Prostate gland (tissue), 2 donors: ENCODE data around the gene FTCD. TPM values are rescaled to one million over a fixed set of nuclear protein-coding genes. Genes with fewer than 3 reads are reported as not detected.

Experiments used
- DNase-seq: peaks from one replicate; pipeline ENCODE4 v3.0.0-alpha.2; 2019; ENCODE audit warnings: low spot score
- H3K27ac ChIP-seq, 2 donors: fragments of 200-600 bp; sonication (generic); 2 replicates each; pipeline ENCODE4 v1.5.1; 2017 to 2019
- H3K27me3 ChIP-seq: fragments of 200-600 bp; sonication (generic); replicated peaks from 2 replicates; pipeline ENCODE4 v1.5.1; 2019; ENCODE audit not compliant: insufficient read depth
- H3K36me3 ChIP-seq, 2 donors: fragments of 200-600 bp; sonication (generic); 1 replicate in 1 of 2; 2 replicates in 1 of 2; pipeline versions ENCODE4 v1.5.1 to v1.8.1; 2017 to 2019
- H3K4me1 ChIP-seq: fragments of 200-600 bp; sonication (generic); replicated peaks from 2 replicates; pipeline ENCODE4 v1.5.1; 2019
- H3K4me3 ChIP-seq, 2 donors: fragments of 200-600 bp; sonication (generic); 2 replicates each; pipeline ENCODE4 v1.5.1; 2017 to 2019
- H3K9me3 ChIP-seq: fragments of 200-600 bp; sonication (generic); 2 replicates; pipeline ENCODE4 v1.5.1; 2017
- POLR2A ChIP-seq: fragments of 450-650 bp; IDR thresholded peaks from one replicate; pipeline ENCODE4 v1.6.1; 2016; ENCODE audit warnings: antibody characterized with exemption, mild to moderate bottlenecking
- POLR2AphosphoS5 ChIP-seq: sonication (generic); formaldehyde crosslinking; IDR thresholded peaks from one replicate; pipeline ENCODE4 v1.6.1; 2017; ENCODE audit warnings: antibody characterized with exemption
- WGBS: methylation state at CpG from one replicate; pipeline ENCODE4 v1.1.5; 2018; 5-methylcytosine and 5-hydroxymethylcytosine counted together
- intact Hi-C: fragments of 100-400 bp; cut with DNase I; formaldehyde crosslinking; loops from one replicate; pipeline ENCODE4 v1.14.2; 2022
- total RNA-seq, 2 donors: library from RNA; depleted of rRNA; stranded (reverse); fragments of >200 nt; gene quantifications; one replicate each; pipeline ENCODE4 v1.1.0, GENCODE V29; 2016
- TF ChIP-seq, protein P1 (sequence below), 4 experiments: fragments of 200-600 bp in 2 of 4; fragments of 450-650 bp in 2 of 4; sonication (generic) in 2 of 4; IDR thresholded peaks; 1 replicate in 3 of 4; 2 replicates in 1 of 4; pipeline ENCODE4 v1.5.1; 2016 to 2019; ENCODE audit warnings: antibody characterized with exemption in 4 of 4, mild to moderate bottlenecking in 2 of 4, moderate library complexity in 2 of 4

Gene FTCD
- total RNA-seq, 2 donors from 2014 or later: 1.4 to 19.0 TPM

DNA sequence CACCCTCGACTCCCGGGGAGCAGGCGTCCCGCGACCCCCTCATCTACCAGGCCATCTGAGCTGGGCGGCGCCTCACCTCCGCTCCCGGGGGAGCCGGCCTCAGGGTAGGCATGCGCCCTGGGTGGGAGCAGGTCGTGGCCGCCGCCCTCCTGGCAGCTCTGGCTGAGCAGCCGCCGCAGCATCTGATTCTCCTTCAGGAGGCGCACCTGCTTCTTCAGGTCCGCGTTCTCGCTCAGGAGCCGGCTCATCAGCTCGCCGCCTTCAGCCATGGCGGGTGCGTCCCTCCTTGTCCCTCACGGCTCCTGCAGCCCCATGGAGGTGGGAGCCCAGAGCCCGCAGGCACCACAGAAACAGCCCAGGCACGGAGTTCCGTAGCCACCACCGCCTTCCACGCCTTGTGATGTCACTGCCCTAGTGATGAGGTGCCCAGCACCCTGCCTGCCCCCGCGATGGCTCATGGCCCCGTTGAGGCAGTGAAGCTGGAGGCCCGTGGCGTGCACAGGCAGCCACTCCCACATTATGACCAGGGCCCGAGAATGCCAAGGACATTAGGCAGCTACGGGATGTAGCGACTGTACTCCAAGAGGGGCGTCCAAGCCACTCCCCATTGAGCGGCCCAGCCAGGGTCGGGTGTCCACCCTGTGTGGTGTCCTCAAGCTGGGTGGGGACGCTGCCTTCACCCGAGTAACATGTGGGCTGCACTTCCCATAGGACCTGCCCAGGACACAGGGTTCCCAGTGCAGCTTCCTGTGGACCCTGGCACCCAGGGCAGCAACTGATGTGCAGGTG lies 27.4 kb upstream of the FTCD start:
- H3K9me3 ChIP-seq: no peaks in the 10 kb centered on the region
- intact Hi-C loops: loop anchor here (5.0 kb wide), 1 partner anchor 40 kb away; no protein-coding TSS in a partner anchor
- H3K4me3 ChIP-seq: no peak overlapping the region
- 92% methylated on average over 38 of the region's 44 CpGs for WGBS
- no peak for DNase-seq
- peaks cover 2% of the 10 kb centered on the region for H3K4me1 ChIP-seq
- no peaks in the 10 kb centered on the region for H3K27me3 ChIP-seq
- H3K36me3 ChIP-seq: no peaks in the 10 kb centered on the region
- TF ChIP-seq, protein P1, sequence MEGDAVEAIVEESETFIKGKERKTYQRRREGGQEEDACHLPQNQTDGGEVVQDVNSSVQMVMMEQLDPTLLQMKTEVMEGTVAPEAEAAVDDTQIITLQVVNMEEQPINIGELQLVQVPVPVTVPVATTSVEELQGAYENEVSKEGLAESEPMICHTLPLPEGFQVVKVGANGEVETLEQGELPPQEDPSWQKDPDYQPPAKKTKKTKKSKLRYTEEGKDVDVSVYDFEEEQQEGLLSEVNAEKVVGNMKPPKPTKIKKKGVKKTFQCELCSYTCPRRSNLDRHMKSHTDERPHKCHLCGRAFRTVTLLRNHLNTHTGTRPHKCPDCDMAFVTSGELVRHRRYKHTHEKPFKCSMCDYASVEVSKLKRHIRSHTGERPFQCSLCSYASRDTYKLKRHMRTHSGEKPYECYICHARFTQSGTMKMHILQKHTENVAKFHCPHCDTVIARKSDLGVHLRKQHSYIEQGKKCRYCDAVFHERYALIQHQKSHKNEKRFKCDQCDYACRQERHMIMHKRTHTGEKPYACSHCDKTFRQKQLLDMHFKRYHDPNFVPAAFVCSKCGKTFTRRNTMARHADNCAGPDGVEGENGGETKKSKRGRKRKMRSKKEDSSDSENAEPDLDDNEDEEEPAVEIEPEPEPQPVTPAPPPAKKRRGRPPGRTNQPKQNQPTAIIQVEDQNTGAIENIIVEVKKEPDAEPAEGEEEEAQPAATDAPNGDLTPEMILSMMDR (IDR thresholded peaks at IDR 0.05): no peak
- TF ChIP-seq POLR2A (no peak), POLR2AphosphoS5 (no peak)
- peak overlapping the region in 1 of 2 donors; percentile 57 for H3K27ac ChIP-seq

DNA sequence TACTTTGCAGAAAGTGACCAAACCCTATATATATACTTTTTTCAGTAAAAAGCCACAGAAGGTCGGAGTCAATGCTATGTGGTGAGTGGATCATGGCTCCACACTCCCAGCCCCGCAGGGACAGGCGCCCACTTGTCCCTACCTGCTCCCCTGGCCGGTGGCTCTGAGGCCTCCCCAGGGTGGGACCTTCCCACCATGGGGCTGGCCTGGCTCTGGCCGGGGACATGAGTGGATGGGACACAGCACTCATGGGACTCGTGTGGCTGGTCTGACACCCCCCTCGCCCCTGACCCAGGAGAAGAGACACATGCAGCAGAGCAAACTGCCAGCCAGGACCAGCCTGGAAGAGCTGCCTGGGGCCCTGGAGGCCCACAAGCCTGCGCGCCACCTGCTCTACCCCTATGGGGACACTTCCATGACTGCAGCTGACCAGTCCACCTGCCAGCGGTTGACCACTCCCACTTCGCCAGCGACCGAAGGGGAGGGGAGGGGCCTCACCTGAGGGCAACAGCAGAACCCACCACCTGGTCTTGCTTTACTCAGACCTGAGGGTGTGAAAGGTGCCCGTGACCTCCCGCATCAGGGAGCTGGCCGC lies 26.7 kb upstream of the FTCD start:
- intact Hi-C loops: loop anchor here (5.0 kb wide), 1 partner anchor 40 kb away; no protein-coding TSS in a partner anchor
- Histone ChIP-seq H3K36me3 (no peaks in the 10 kb centered on the region), H3K4me3 (no peak overlapping the region), H3K4me1 (no peaks in the 10 kb centered on the region), H3K9me3 (no peaks in the 10 kb centered on the region), H3K27me3 (no peaks in the 10 kb centered on the region), H3K27ac (peak overlapping the region in 1 of 2 donors; percentile 57)
- WGBS: 84% methylated on average over 15 of the region's 16 CpGs
- no peak for TF ChIP-seq POLR2A
- TF ChIP-seq, protein P1 (IDR thresholded peaks at IDR 0.05): no peak
- no peak for TF ChIP-seq POLR2AphosphoS5
- no peak for DNase-seq

DNA sequence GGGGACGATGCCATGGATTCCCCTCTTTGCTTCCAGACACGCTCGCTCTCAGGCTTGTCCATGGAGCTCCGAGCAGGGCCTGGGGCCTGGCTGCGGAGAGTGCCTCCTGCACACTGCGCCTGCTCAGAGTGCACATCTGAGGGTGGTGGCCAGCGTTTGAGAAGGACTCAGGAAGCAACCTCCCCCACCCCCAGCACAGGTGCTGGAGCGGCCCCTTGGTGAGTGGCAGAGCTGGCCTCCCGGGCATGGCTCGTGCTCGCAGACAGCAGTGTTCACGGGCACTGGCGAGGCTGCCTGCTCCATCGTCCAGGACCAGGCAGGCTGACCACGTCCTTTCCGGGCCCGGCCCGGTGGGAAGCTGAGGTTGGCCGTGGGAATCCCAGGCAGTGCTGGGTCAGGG lies 26.1 kb upstream of the FTCD start:
- no peak for DNase-seq
- no peaks in the 10 kb centered on the region for H3K27me3 ChIP-seq
- H3K9me3 ChIP-seq: no peaks in the 10 kb centered on the region
- no peaks in the 10 kb centered on the region for H3K36me3 ChIP-seq
- TF ChIP-seq POLR2AphosphoS5: no peak
- TF ChIP-seq, protein P1 (IDR thresholded peaks at IDR 0.05): no peak
- peak overlapping the region in 1 of 2 donors; percentile 57 for H3K27ac ChIP-seq
- H3K4me1 ChIP-seq: no peaks in the 10 kb centered on the region
- no peak overlapping the region for H3K4me3 ChIP-seq
- 92% methylated on average over 18 of the region's 19 CpGs for WGBS
- intact Hi-C loops: loop anchor here (5.0 kb wide), 1 partner anchor 39 kb away; no protein-coding TSS in a partner anchor

DNA sequence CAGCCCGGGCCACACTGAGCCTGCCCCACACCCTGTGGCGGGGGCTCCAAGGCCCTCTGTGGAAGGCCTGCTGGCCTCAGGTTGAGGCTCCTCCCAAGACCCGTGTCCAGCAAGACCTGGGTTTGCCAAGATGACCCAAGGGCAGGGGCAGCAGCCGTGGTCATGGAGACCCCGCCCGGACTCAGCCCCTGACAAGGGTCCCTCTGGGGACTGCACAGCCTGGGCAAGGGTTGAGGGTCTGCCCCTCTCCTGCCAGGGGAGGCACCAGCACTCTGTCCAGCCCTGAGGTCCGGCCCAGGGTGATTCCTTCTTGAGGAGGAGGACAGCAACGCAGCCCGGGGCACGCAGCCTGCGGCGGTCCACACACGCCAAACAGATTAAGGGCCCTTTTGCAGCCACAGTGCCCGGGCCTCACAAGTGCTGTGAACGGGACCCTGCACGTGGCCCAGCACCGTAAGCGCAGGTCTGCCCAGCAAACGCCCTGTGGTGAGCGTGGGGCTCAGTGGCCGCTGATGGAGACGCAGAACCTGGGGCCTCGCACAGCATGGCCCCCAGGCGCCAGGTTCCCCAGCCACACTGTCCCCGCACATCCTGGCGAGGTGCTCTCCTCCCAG lies 25.5 kb upstream of the FTCD start:
- Histone ChIP-seq H3K4me1 (no peaks in the 10 kb centered on the region), H3K36me3 (no peaks in the 10 kb centered on the region), H3K4me3 (no peak overlapping the region), H3K9me3 (no peaks in the 10 kb centered on the region), H3K27me3 (no peaks in the 10 kb centered on the region), H3K27ac (peak overlapping the region in 1 of 2 donors; percentile 57)
- 81% methylated on average over 22 of the region's 26 CpGs for WGBS
- no peak for TF ChIP-seq POLR2A
- no peak for TF ChIP-seq POLR2AphosphoS5
- intact Hi-C loops: loop anchor here (5.0 kb wide), 1 partner anchor 39 kb away; no protein-coding TSS in a partner anchor
- no peak for DNase-seq

DNA sequence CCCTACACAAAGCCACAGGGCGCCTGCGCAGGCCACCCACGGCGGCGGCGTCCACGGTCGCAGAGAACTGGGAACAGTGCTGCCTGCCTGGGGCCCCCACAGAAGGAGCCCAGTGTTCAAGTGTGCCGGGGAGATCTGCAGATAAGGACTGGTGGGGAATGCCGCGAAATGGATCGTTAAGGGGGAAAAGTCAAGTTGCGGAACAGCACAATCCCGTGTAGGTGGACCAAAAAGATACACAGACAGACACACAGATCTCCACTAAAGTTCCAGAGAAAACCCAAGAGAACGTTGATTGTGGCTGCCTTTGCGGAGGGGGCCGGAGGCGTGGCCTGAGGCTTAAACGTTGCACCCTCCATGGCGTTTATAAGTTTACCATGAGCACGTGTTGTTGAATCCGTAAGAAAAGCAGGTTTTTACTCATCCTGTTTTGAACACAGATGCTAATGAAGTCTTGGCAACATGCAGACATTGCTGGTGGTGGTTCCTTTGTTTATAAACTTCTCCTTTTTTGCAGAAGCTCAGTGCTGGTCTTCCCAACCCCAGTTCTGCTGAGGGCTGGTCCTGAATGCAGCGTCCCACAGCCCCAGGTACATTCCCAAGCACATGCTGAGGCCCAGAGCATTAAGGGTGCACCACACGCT lies 24.8 kb upstream of the FTCD start:
- no peak for DNase-seq
- intact Hi-C loops: loop anchor here (5.0 kb wide), 1 partner anchor 38 kb away; no protein-coding TSS in a partner anchor
- Histone ChIP-seq H3K27ac (peak overlapping the region in 1 of 2 donors; percentile 57), H3K27me3 (no peaks in the 10 kb centered on the region), H3K36me3 (no peaks in the 10 kb centered on the region), H3K9me3 (no peaks in the 10 kb centered on the region), H3K4me1 (no peaks in the 10 kb centered on the region), H3K4me3 (no peak overlapping the region)
- 47% methylated on average over 24 of the region's 24 CpGs for WGBS
- TF ChIP-seq POLR2AphosphoS5: no peak
